GM12801 (cell line): ENCODE data around the gene PC.

Experiments
- CTCF ChIP-seq: IDR thresholded peaks from one replicate; pipeline ENCODE4 v1.5.1; 2011; ENCODE audit warnings: control low read depth; ENCODE audit not compliant: insufficient read length; ENCODE audit errors: extremely low read depth

Gene PC

GRCh38 chr11:66953081-66953833 is 4.9 kb downstream of the PC start:
- no peak for TF ChIP-seq CTCF

- no peak for TF ChIP-seq CTCF
Observed at GRCh38 chr11:66951927-66952337, 6.3 kb downstream of the PC start.

GRCh38 chr11:66951135-66951534 is 7.0 kb downstream of the PC start:
- TF ChIP-seq CTCF: no peak

- no peak for TF ChIP-seq CTCF
Observed at GRCh38 chr11:66950112-66950535, 8.1 kb downstream of the PC start.

- no peak for TF ChIP-seq CTCF
Observed at GRCh38 chr11:66938582-66939135, 19.5 kb downstream of the PC start.

GRCh38 chr11:66937193-66937733 is 20.9 kb downstream of the PC start:
- TF ChIP-seq CTCF: no peak

GRCh38 chr11:66936311-66936711 is 21.9 kb downstream of the PC start:
- TF ChIP-seq CTCF: no peak
